HAP-1 (cell line): ENCODE data around the gene NEMP1.
"Not testable (repeated sequence)": the region's sequence is repeated elsewhere in the genome, so short reads cannot be mapped to it uniquely, and the experiment has no call there.

Experiments used
- DNase-seq, 2 experiments: peaks; one replicate each; pipeline ENCODE4 v3.0.0-alpha.2; 2016 to 2020; ENCODE audit warnings: low spot score in 2 of 2
- H3K27me3 ChIP-seq: fragments of 250-450 bp; sonication (Bioruptor Pico); 2 replicates; pipeline ENCODE4 v1.5.1; 2020; ENCODE audit warnings: low read depth, mild to moderate bottlenecking, moderate library complexity
- H3K36me3 ChIP-seq: fragments of 250-450 bp; sonication (Bioruptor Pico); replicated peaks from 2 replicates; pipeline ENCODE4 v1.5.1; 2020; ENCODE audit warnings: mild to moderate bottlenecking
- H3K4me1 ChIP-seq: fragments of 250-450 bp; sonication (Bioruptor Pico); 2 replicates; pipeline ENCODE4 v1.5.1; 2020; ENCODE audit warnings: mild to moderate bottlenecking
- H3K4me3 ChIP-seq: fragments of 250-450 bp; sonication (Bioruptor Pico); 2 replicates; pipeline ENCODE4 v1.5.1; 2020; ENCODE audit warnings: mild to moderate bottlenecking, moderate library complexity
- H3K9me3 ChIP-seq: fragments of 250-450 bp; sonication (Bioruptor Pico); 2 replicates; pipeline ENCODE4 v1.5.1; 2020; ENCODE audit warnings: mild to moderate bottlenecking, moderate library complexity
- in situ Hi-C: fragments of 300-500 bp; cut with MboI; formaldehyde crosslinking; loops from 3 replicates; pipeline ENCODE4 v1.14.3; 2020; ENCODE audit warnings: low sequenced_read_pairs, inconsistent platforms, mixed read lengths

The NEMP1 gene

GRCh38 chr12:57090924-57091637, 12.5 kb upstream of the NEMP1 start:
- Histone ChIP-seq H3K9me3 (no peaks in the 10 kb centered on the region), H3K27me3 (no peaks in the 10 kb centered on the region), H3K36me3 (peaks cover 27% of the 10 kb centered on the region), H3K4me3 (no peak overlapping the region), H3K4me1 (peaks cover 15% of the 10 kb centered on the region)
- in situ Hi-C loops = no loop called here
- DNase-seq = no peak

GRCh38 chr12:57090490-57090889, 11.9 kb upstream of the NEMP1 start:
- in situ Hi-C loops = no loop called here
- no peaks in the 10 kb centered on the region for H3K27me3 ChIP-seq
- H3K4me1 ChIP-seq = peaks cover 18% of the 10 kb centered on the region
- peak overlapping the region; percentile 69 for H3K4me3 ChIP-seq
- H3K36me3 ChIP-seq = peaks cover 21% of the 10 kb centered on the region
- no peaks in the 10 kb centered on the region for H3K9me3 ChIP-seq
- DNase-seq = no peak

DNA sequence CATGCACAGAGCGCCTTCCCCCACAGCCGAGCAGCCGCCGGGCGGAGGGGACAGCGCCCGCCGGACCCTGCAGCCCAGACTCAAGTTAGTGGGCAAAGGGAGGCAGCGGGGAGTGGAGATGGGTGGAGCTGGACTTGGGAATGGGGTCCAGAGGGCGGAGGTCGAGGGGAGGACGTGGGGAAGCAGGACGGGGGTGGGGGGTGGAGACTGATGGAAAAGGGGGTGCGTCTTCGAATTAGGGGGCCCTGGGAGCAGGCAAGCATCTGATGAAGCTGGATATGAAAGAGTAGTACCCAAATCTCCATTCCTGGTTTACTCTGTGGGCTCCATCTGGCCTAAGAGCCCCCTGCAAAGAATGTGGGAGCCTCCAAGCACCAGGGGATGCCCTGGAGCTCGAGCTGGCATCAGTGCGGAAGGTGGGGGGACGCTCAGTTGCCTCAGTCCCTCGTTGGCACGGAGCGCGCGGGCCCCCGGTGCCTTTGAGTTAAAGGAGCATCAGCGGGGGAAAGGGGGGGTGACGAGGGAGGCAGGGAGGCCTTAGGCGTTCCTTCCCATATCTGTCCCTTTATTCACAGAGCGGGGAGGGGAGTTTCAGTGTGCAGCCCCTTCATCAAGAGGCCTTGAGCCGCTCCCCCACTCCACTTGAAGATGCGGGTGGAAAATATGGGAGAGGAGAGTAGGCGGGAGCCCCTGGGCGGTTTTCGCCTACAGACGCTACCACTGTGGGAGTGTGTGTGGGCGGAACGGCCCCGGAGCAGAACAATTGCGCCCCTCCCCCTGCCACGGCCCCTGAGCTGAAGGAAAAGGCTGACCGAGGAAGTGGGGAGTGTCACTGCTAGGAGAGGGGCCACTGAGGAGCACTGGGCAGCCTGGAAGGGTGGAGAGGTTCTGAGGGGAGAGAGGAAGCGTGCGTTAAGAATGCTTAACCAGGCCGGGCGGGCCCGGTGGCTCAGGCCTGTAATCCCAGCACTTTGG, 11.0 kb upstream of the NEMP1 start:
- Histone ChIP-seq H3K36me3 (peaks cover 16% of the 10 kb centered on the region), H3K4me3 (peak overlapping the region; percentile 69), H3K4me1 (peaks cover 18% of the 10 kb centered on the region), H3K27me3 (no peaks in the 10 kb centered on the region), H3K9me3 (no peaks in the 10 kb centered on the region)
- in situ Hi-C loops = no loop called here
- peak; percentile 42 to 84 for DNase-seq

DNA sequence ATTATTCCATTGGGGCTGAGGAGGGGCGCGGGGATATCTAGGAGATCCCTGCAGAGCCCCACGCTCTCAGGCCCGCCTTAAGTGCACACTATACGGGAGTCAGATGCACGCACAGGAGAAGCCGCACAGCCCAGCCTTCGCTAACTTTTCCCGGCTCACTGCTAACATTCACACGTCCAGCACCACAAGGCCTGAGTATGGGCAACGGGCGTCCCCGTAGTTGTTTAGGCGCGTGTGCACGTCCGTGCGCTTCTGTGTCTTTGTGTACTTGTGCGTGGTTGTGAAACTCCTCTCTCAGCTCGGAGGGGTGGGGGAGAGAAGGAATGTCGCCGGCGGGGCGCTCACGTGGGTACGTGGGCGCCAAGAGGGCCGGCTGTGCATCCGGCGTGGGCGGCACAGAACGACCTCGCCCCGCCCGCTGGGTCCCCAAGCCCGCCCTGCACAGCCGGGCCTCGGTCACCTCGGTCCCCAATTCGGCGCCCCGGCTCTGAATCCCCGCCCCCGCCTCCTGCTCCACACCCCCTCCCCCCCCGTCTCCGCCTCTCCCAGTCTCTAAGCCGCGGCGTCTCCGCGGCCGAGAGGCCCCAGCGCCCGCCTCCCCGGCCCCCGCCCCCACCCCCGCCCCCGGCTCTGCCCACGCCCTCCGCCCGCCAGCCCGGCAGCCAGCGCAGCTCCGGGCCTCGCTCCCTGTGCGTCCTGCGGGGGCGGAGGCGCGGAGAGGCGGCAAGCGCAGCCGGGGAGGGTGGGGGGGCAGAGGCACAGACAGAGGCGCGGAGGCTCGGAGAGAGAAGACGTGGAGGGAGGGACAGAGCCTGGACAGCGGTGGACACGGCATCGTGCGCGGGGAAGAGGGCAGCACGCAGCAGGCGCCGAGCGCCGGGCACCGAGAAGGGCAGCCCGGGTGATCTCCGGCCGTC, 10.0 kb upstream of the NEMP1 start, which contains the start of gene NAB2:
Gene NAB2 (plus strand): TSS at position 761 of the 917 bp plus-strand sequence. CDS start 158 bp downstream, outside the sequence.
- Histone ChIP-seq H3K36me3 (peaks cover 15% of the 10 kb centered on the region), H3K4me3 (peak within 1 kb of the TSS; percentile 69), H3K4me1 (peaks cover 18% of the 10 kb centered on the region), H3K27me3 (no peaks in the 10 kb centered on the region), H3K9me3 (no peaks in the 10 kb centered on the region)
- in situ Hi-C loops = no loop called here
- peak; percentile 88 to 97 for DNase-seq

GRCh38 chr12:57087691-57088353, 9.2 kb upstream of the NEMP1 start:
- peaks cover 18% of the 10 kb centered on the region for H3K4me1 ChIP-seq

DNA sequence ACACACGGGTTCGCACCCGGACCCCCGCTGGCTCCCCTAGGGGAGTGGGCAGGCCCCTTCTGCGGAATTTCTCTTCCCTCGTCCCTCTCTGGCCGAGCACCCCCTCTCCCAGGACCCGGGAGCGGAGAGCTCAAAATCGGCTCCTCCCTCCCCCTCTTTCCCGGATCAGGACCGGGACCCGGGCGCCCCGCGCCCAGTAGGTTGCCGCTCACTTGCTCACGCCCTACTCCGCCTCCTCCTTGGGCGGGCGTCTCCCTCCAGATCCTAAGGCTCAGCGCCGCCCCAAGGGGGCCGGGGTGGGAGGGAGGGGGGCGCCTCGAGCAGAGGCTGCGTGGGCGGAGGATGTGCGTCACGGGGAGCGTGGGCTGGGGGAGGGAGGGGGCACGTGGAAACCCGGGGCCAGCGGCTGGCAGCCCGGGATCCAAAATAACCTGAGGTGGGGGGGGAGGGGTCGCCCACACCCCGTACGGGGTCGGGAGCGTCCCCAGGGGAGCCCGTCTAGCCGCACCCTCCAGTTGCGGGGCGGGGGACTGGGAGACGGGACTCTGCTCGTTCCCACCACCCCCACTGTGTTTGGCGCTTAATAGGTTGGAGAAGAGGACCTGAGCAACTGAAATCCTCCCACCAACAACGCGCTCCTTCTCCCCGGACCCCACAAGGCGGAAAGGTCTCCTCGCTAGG, 8.6 kb upstream of the NEMP1 start:
- DNase-seq = peak; percentile 59 to 84
- in situ Hi-C loops = no loop called here

More at GRCh38 chr12:57087691-57088353, 9.2 kb upstream of the NEMP1 start:
- H3K27me3 ChIP-seq = no peaks in the 10 kb centered on the region
- H3K36me3 ChIP-seq = peaks cover 12% of the 10 kb centered on the region
- H3K4me3 ChIP-seq = peak overlapping the region; percentile 55
- in situ Hi-C loops = no loop called here
- peak; percentile 82 to 91 for DNase-seq
- no peaks in the 10 kb centered on the region for H3K9me3 ChIP-seq

DNA sequence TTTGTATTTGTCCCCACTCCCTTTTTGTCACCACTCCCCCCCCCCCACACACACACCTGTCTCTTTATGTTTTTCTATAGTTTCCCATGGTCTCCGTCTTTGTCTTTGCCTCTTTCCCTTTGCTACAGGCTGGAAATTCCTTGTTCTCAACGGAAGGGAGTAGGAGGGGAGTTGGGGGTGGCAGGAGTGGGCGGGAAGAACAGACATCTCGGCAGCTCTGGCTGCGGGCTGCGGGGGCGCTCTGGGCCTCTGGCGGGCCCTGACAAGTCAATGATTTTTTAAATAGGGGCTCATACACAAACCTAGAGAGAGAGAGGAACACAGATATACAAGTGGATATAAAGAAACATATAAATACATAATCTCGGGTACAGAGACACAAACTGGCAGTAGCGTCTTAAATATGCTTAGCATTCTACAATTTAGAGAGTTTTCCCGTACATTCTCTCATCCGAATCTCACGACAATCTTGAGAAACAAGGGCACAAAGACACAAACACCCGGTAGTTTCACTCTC, 8.0 kb upstream of the NEMP1 start:
- DNase-seq = peak; percentile 76 to 86
- no peaks in the 10 kb centered on the region; the same call in none of the 2 replicates for H3K36me3 ChIP-seq
- H3K4me3 ChIP-seq = peak overlapping the region; percentile 55
- in situ Hi-C loops = no loop called here
- H3K27me3 ChIP-seq = no peaks in the 10 kb centered on the region
- H3K4me1 ChIP-seq = peaks cover 18% of the 10 kb centered on the region
- H3K9me3 ChIP-seq = no peaks in the 10 kb centered on the region

More for the DNA sequence above, 8.6 kb upstream of the NEMP1 start:
- H3K36me3 ChIP-seq = peaks cover 5% of the 10 kb centered on the region
- H3K4me1 ChIP-seq = peaks cover 18% of the 10 kb centered on the region
- H3K4me3 ChIP-seq = peak overlapping the region; percentile 55
- H3K9me3 ChIP-seq = no peaks in the 10 kb centered on the region
- H3K27me3 ChIP-seq = no peaks in the 10 kb centered on the region

DNA sequence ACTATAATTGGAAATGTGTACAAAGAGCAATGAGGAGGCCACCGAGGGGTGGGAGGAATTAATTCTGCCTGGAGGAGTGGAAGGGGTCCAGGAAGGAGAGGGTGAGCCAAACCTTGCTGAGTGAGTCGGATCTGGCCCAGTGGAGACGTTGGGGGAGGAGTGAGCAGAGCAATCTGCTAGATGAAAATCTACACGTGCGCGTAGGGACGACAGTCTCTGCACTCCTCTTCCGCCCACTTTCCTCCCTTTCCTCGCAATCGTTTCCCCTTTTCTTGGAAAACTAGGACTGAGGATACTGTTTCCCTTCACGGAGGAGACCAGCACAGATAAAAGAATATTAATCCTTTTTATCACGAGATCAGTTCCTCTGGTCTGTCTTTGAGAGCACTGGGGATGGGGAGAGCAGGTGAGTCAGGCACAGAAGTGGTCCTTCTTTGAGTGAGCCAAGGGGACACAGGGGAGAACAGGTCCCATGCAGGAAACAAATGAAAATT, 7.5 kb upstream of the NEMP1 start:
- Histone ChIP-seq H3K27me3 (no peaks in the 10 kb centered on the region), H3K4me3 (peak overlapping the region; percentile 55), H3K36me3 (no peaks in the 10 kb centered on the region), H3K9me3 (no peaks in the 10 kb centered on the region), H3K4me1 (peaks cover 18% of the 10 kb centered on the region)
- in situ Hi-C loops = no loop called here
- DNase-seq = peak in 1 of 2 experiments; percentile 37

GRCh38 chr12:57080855-57081254, 2.3 kb upstream of the NEMP1 start:
- DNase-seq = no peak
- Histone ChIP-seq H3K4me1 (peaks cover under 1% of the 10 kb centered on the region; the same call in 1 of the 2 replicates), H3K4me3 (no peak overlapping the region), H3K9me3 (no peaks in the 10 kb centered on the region), H3K36me3 (peaks cover 7% of the 10 kb centered on the region), H3K27me3 (no peaks in the 10 kb centered on the region)
- in situ Hi-C loops = no loop called here

GRCh38 chr12:57079821-57080220, 1.2 kb upstream of the NEMP1 start:
- Histone ChIP-seq H3K27me3 (no peaks in the 10 kb centered on the region), H3K36me3 (peaks cover 7% of the 10 kb centered on the region), H3K9me3 (no peaks in the 10 kb centered on the region), H3K4me1 (no peaks in the 10 kb centered on the region), H3K4me3 (no peak overlapping the region)
- in situ Hi-C loops = no loop called here
- no peak for DNase-seq

GRCh38 chr12:57073566-57074450, 4.8 kb downstream of the NEMP1 start:
- DNase-seq, H3K4me3 ChIP-seq, H3K9me3 ChIP-seq, in situ Hi-C loops, H3K27me3 ChIP-seq, H3K4me1 ChIP-seq: not testable (repeated sequence)
- peaks cover 45% of the 10 kb centered on the region for H3K36me3 ChIP-seq
